Panc1 (cell line): ENCODE data around the gene ADSL. TPM values are rescaled to one million over a fixed set of nuclear protein-coding genes. Genes with fewer than 3 reads are reported as not detected.

Experiments
- ATAC-seq: fragments of 200-7000 bp; cut with Tn5 transposase; 2 replicates; pipeline ENCODE4 v1.9.1; 2020; ENCODE audit warnings: mild to moderate bottlenecking, moderate library complexity
- BruUV-seq: library from RNA; stranded (reverse); fragments of 400-500 nt; replicated peaks from 2 replicates; lab custom pipeline; 2021; lab: Mats Ljungman, UMichigan
- CTCF ChIA-PET: fragments of 300-600 bp; sonication (Branson Sonifier 250); formaldehyde crosslinking; loops from one replicate; lab custom pipeline; 2022; ENCODE audit warnings: antibody characterized with exemption; lab: Charles Lee
- POLR2A ChIA-PET: fragments of 300-600 bp; sonication (Branson Sonifier 250); formaldehyde crosslinking; loops from one replicate; lab custom pipeline; 2022; ENCODE audit warnings: antibody characterized with exemption; lab: Charles Lee
- DNase-seq: peaks from one replicate; pipeline ENCODE4 v3.0.0-alpha.2; 2010; ENCODE audit warnings: low read depth, low spot score
- H3K27ac ChIP-seq: 2 replicates; pipeline ENCODE4 v1.5.1; 2011; ENCODE audit warnings: mild to moderate bottlenecking, low read length, inconsistent platforms
- H3K27me3 ChIP-seq: fragments of 200-500 bp; sonication (Bioruptor generic); 2 replicates; pipeline ENCODE4 v1.6.0; 2014; ENCODE audit warnings: low read length, inconsistent platforms; ENCODE audit not compliant: control insufficient read depth, insufficient read depth
- H3K36me3 ChIP-seq: fragments of 200-500 bp; sonication (Bioruptor generic); 2 replicates; pipeline ENCODE4 v1.5.1; 2014; ENCODE audit warnings: inconsistent platforms, mild to moderate bottlenecking, low read length, moderate library complexity; ENCODE audit not compliant: control insufficient read depth, insufficient read depth
- H3K4me1 ChIP-seq: 2 replicates; pipeline ENCODE4 v1.5.1; 2011; ENCODE audit warnings: inconsistent platforms, mild to moderate bottlenecking, low read length, moderate library complexity; ENCODE audit not compliant: control insufficient read depth, insufficient read depth
- H3K4me3 ChIP-seq, 2 experiments: 2 replicates each; pipeline ENCODE4 v1.5.1; 2011 to 2012; ENCODE audit warnings: low read depth in 2 of 2, low read length in 2 of 2, mild to moderate bottlenecking in 2 of 2, inconsistent platforms in 1 of 2, moderate library complexity in 1 of 2
- H3K9me3 ChIP-seq: fragments of 200-500 bp; sonication (Bioruptor generic); 2 replicates; pipeline ENCODE4 v1.5.1; 2014; ENCODE audit warnings: low read depth, mild to moderate bottlenecking, inconsistent platforms, low read length, moderate library complexity; ENCODE audit not compliant: control insufficient read depth, insufficient read depth
- POLR2AphosphoS5 ChIP-seq: IDR thresholded peaks from 2 replicates; pipeline ENCODE4 v1.6.1; 2012; ENCODE audit warnings: mild to moderate bottlenecking, low read depth, low read length, moderate library complexity
- SIN3A ChIP-seq: IDR thresholded peaks from 2 replicates; pipeline ENCODE4 v1.6.1; 2012; ENCODE audit warnings: low read depth, mild to moderate bottlenecking, low read length, moderate library complexity, borderline replicate concordance; ENCODE audit not compliant: insufficient read depth
- TCF7L2 ChIP-seq: IDR thresholded peaks from 2 replicates; pipeline ENCODE4 v1.6.1; 2011; ENCODE audit warnings: mild to moderate bottlenecking, low read depth, low read length, inconsistent platforms
- in situ Hi-C: cut with HindIII; loops from 2 replicates; pipeline ENCODE4 v1.10.0; 2016; ENCODE audit warnings: low sequenced_read_pairs, low pct_unique_long_range_greater_than_20kb
- intact Hi-C: fragments of 100-400 bp; cut with micrococcal nuclease; formaldehyde crosslinking; loops from one replicate; pipeline ENCODE4 v1.10.0; 2022; ENCODE audit not compliant: unreplicated experiment
- total RNA-seq: library from RNA; stranded (reverse); gene quantifications from one replicate; pipeline ENCODE4 v1.2.1, GENCODE V29; 2021; ENCODE audit not compliant: unreplicated experiment
- TF ChIP-seq, protein P1 (sequence below): fragments of 450-650 bp; IDR thresholded peaks from 2 replicates; pipeline ENCODE4 v1.5.1; 2017; ENCODE audit warnings: mild to moderate bottlenecking
- TF ChIP-seq, protein P2 (sequence below), 2 experiments: IDR thresholded peaks; 2 replicates each; pipeline ENCODE4 v1.6.1; 2011 to 2012; ENCODE audit warnings: low read depth in 2 of 2, control low read depth in 1 of 2, low read length in 1 of 2, mild to moderate bottlenecking in 1 of 2, moderate library complexity in 1 of 2; ENCODE audit not compliant: insufficient read depth in 1 of 2

ADSL gene
- total RNA-seq, 1 experiment from 2014 or later: 107 TPM

DNA sequence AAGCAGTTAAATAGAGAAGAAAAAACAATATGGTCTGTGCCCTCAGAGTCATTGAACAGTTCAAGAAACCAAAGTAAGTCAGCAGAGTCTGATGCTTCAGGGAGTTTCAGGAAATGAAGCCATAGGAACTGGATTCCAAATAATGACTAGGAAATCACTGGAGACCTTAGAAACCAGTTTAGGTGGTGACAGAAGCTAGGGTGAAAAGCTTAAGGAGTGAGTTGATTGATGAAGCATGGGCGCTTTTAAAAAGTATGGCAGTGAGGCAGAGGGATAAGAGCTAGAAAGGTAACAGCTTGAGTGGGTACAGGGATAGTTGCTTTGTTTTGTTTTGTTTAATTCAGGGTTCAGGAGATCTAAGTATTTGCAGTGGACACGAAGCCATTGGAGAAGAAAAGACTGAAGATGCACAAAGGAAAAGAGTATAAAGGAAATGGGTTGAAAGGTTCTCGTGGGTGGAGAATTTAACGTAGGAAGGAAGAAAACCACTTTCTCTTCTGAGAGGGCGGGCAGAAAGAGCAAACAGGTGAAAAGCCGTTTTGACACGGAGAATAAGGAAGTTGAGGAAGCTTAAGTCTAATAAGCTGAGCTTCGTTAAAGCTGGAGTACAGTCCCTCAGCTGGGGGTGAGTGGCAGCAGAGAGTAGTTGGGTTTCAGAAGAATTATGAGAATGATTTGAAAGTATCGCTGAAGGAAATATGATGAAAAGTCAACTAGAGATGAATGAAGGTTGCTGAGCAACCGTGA, 38.9 kb downstream of the ADSL start:
- Histone ChIP-seq H3K4me1 (no peaks in the 10 kb centered on the region), H3K4me3 (no peak overlapping the region), H3K36me3 (no peaks in the 10 kb centered on the region), H3K27me3 (no peaks in the 10 kb centered on the region), H3K9me3 (no peaks in the 10 kb centered on the region), H3K27ac (no peak overlapping the region)
- ChIA-PET POLR2A (no interaction called here), CTCF (no interaction called here)
- TF ChIP-seq TCF7L2: no peak
- TF ChIP-seq, protein P1, sequence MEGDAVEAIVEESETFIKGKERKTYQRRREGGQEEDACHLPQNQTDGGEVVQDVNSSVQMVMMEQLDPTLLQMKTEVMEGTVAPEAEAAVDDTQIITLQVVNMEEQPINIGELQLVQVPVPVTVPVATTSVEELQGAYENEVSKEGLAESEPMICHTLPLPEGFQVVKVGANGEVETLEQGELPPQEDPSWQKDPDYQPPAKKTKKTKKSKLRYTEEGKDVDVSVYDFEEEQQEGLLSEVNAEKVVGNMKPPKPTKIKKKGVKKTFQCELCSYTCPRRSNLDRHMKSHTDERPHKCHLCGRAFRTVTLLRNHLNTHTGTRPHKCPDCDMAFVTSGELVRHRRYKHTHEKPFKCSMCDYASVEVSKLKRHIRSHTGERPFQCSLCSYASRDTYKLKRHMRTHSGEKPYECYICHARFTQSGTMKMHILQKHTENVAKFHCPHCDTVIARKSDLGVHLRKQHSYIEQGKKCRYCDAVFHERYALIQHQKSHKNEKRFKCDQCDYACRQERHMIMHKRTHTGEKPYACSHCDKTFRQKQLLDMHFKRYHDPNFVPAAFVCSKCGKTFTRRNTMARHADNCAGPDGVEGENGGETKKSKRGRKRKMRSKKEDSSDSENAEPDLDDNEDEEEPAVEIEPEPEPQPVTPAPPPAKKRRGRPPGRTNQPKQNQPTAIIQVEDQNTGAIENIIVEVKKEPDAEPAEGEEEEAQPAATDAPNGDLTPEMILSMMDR: no peak
- no peak for TF ChIP-seq SIN3A
- TF ChIP-seq, protein P2, sequence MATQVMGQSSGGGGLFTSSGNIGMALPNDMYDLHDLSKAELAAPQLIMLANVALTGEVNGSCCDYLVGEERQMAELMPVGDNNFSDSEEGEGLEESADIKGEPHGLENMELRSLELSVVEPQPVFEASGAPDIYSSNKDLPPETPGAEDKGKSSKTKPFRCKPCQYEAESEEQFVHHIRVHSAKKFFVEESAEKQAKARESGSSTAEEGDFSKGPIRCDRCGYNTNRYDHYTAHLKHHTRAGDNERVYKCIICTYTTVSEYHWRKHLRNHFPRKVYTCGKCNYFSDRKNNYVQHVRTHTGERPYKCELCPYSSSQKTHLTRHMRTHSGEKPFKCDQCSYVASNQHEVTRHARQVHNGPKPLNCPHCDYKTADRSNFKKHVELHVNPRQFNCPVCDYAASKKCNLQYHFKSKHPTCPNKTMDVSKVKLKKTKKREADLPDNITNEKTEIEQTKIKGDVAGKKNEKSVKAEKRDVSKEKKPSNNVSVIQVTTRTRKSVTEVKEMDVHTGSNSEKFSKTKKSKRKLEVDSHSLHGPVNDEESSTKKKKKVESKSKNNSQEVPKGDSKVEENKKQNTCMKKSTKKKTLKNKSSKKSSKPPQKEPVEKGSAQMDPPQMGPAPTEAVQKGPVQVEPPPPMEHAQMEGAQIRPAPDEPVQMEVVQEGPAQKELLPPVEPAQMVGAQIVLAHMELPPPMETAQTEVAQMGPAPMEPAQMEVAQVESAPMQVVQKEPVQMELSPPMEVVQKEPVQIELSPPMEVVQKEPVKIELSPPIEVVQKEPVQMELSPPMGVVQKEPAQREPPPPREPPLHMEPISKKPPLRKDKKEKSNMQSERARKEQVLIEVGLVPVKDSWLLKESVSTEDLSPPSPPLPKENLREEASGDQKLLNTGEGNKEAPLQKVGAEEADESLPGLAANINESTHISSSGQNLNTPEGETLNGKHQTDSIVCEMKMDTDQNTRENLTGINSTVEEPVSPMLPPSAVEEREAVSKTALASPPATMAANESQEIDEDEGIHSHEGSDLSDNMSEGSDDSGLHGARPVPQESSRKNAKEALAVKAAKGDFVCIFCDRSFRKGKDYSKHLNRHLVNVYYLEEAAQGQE (IDR thresholded peaks at IDR 0.05; ENCODE audit: insufficient read depth in 1 of 2, low read depth in 2 of 2, low read length in 1 of 2): no peak
- no peak for TF ChIP-seq POLR2AphosphoS5
- ATAC-seq: no peak
- intact Hi-C loops: no loop called here
- in situ Hi-C loops: no loop called here
- TSS peak; percentile 45 for BruUV-seq
- DNase-seq: no peak

DNA sequence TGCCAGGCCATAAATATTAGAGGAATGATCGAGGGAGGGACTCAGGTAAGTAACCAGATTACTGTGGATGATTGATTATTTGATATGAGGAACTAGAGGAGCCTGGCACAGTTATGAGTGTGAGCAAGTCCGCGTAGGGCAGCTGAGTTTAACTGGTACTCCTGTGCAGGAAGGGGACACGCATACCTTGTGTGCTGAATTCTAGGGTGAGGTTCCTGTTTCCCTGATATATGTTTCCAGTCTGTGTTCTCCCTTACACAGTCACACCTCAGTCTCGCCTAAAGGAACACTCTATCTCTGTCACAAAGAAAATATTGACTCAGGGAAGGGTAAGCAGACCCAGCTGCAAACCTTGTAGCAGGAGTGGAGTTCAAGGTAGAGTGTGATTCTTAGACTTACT, 41.4 kb downstream of the ADSL start:
- POLR2A ChIA-PET: no interaction called here
- no peaks in the 10 kb centered on the region for H3K27me3 ChIP-seq
- H3K36me3 ChIP-seq: no peaks in the 10 kb centered on the region
- intact Hi-C loops: no loop called here
- ATAC-seq (no peak; the same call in 1 of the 2 replicates), DNase-seq (no peak)
- no peak overlapping the region for H3K4me3 ChIP-seq
- CTCF ChIA-PET: interaction anchor here (0.6 kb wide), 1 partner anchor 60 kb away, joined by 3 read pairs; no protein-coding TSS in a partner anchor
- no peaks in the 10 kb centered on the region for H3K4me1 ChIP-seq
- TF ChIP-seq, protein P2 (IDR thresholded peaks at IDR 0.05; ENCODE audit: insufficient read depth in 1 of 2, low read depth in 2 of 2, low read length in 1 of 2): no peak
- no peak for TF ChIP-seq POLR2AphosphoS5
- TF ChIP-seq, protein P1: no peak
- TF ChIP-seq TCF7L2: no peak
- no peak for TF ChIP-seq SIN3A
- in situ Hi-C loops: no loop called here
- H3K27ac ChIP-seq: no peak overlapping the region
- no TSS peak for BruUV-seq
- H3K9me3 ChIP-seq: no peaks in the 10 kb centered on the region
